KMS-11 (cell line): ENCODE measurements around the gene COL26A1.

Source experiments
- H2AFZ ChIP-seq: fragments of 200-600 bp; sonication (generic); 2 replicates; pipeline ENCODE4 v1.6.1; 2016; ENCODE audit warnings: antibody characterized with exemption, mixed run types, low read depth
- H3K27ac ChIP-seq: fragments of 200-600 bp; sonication (generic); 2 replicates; pipeline ENCODE4 v1.6.1; 2016; ENCODE audit warnings: mild to moderate bottlenecking, mixed run types
- H3K27me3 ChIP-seq: fragments of 200-600 bp; sonication (generic); 2 replicates; pipeline ENCODE4 v1.6.1; 2017; ENCODE audit warnings: mild to moderate bottlenecking, low read depth, mixed run types, moderate library complexity; ENCODE audit not compliant: insufficient read depth
- H3K36me3 ChIP-seq: fragments of 200-600 bp; sonication (generic); 2 replicates; pipeline ENCODE4 v1.6.1; 2017; ENCODE audit warnings: mild to moderate bottlenecking, mixed run types; ENCODE audit not compliant: insufficient read depth
- H3K4me1 ChIP-seq: fragments of 200-600 bp; sonication (generic); 2 replicates; pipeline ENCODE4 v1.6.1; 2016; ENCODE audit warnings: mild to moderate bottlenecking, low read depth, mixed run types; ENCODE audit not compliant: poor library complexity, severe bottlenecking
- H3K4me2 ChIP-seq: fragments of 200-600 bp; sonication (generic); 2 replicates; pipeline ENCODE4 v1.7.0; 2016; ENCODE audit warnings: mild to moderate bottlenecking, mixed run types
- H3K4me3 ChIP-seq: fragments of 200-600 bp; sonication (generic); IDR thresholded peaks from 2 replicates; pipeline ENCODE4 v1.6.1; 2017; ENCODE audit warnings: low read depth, low read length, mixed read lengths; ENCODE audit not compliant: insufficient read depth
- H3K79me2 ChIP-seq: fragments of 200-600 bp; sonication (generic); 2 replicates; pipeline ENCODE4 v1.6.1; 2016; ENCODE audit warnings: low read depth, mixed run types; ENCODE audit not compliant: insufficient read depth
- H3K9ac ChIP-seq: fragments of 200-600 bp; sonication (generic); 2 replicates; pipeline ENCODE4 v1.6.1; 2016; ENCODE audit warnings: mild to moderate bottlenecking, mixed run types
- H4K20me1 ChIP-seq: fragments of 200-600 bp; sonication (generic); 2 replicates; pipeline ENCODE4 v1.6.1; 2016; ENCODE audit warnings: mild to moderate bottlenecking, mixed run types; ENCODE audit not compliant: insufficient read depth
- TF ChIP-seq, protein P1 (sequence below): fragments of 200-600 bp; sonication (generic); conservative IDR thresholded peaks from 2 replicates; pipeline ENCODE4 v1.6.1; 2017; ENCODE audit warnings: low read depth, mild to moderate bottlenecking, antibody characterized with exemption, low read length, moderate library complexity, mixed read lengths

The COL26A1 gene

DNA sequence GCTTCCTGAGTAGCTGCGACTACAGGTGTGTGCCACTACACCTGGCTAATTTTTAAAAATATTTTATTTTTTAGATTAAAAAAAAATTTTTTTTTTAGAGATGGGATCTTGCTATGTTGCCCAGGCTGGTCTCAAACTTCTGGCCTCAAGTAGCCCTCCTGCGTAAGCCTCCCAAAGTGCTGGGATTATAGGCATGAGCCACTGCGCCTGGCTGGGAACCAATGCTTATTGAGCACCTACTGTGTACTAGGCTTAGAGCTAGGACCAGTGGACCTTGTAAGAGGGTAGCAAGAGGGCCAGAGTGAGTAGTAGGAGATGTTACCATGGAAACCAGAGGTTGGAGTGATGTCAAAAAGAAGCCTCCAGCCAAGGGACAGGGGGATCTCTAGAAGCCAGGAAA is 31.2 kb downstream of the COL26A1 start:
- Histone ChIP-seq H3K79me2 (no peaks in the 10 kb centered on the region), H4K20me1 (no peaks in the 10 kb centered on the region), H3K4me1 (no peaks in the 10 kb centered on the region), H3K27me3 (peaks cover 33% of the 10 kb centered on the region; the same call in 1 of the 2 replicates), H3K4me2 (no peak overlapping the region), H3K9ac (no peak overlapping the region), H3K36me3 (no peaks in the 10 kb centered on the region), H3K4me3 (no peak overlapping the region), H2AFZ (no peak overlapping the region), H3K27ac (no peak overlapping the region)
- TF ChIP-seq, protein P1, sequence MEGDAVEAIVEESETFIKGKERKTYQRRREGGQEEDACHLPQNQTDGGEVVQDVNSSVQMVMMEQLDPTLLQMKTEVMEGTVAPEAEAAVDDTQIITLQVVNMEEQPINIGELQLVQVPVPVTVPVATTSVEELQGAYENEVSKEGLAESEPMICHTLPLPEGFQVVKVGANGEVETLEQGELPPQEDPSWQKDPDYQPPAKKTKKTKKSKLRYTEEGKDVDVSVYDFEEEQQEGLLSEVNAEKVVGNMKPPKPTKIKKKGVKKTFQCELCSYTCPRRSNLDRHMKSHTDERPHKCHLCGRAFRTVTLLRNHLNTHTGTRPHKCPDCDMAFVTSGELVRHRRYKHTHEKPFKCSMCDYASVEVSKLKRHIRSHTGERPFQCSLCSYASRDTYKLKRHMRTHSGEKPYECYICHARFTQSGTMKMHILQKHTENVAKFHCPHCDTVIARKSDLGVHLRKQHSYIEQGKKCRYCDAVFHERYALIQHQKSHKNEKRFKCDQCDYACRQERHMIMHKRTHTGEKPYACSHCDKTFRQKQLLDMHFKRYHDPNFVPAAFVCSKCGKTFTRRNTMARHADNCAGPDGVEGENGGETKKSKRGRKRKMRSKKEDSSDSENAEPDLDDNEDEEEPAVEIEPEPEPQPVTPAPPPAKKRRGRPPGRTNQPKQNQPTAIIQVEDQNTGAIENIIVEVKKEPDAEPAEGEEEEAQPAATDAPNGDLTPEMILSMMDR = no peak

DNA sequence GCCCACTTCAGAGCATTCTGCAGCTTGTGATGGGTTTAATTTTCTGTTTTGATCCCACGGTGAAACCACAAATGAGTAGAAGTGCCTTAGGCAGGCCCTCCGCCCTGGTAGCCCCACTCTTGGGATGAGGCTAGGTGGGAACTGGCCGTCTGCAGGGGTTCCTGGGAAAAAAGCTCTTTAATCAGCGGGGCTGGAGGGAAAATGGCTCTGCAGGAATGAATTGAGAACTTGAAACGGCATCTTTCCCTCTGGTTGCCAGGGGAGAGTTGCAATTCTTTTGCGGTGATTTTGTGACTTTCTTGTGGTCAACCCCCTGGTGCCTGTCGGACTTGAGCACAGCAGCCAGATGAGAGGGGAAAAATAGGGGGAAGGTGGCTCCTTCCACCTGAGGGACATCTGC is 32.7 kb downstream of the COL26A1 start:
- H3K4me3 ChIP-seq = no peak overlapping the region
- H3K9ac ChIP-seq = no peak overlapping the region
- H3K4me2 ChIP-seq = no peak overlapping the region
- H3K36me3 ChIP-seq = no peaks in the 10 kb centered on the region
- H4K20me1 ChIP-seq = no peaks in the 10 kb centered on the region
- H3K27ac ChIP-seq = no peak overlapping the region
- no peak overlapping the region for H2AFZ ChIP-seq
- TF ChIP-seq, protein P1 = no peak
- H3K27me3 ChIP-seq = peaks cover 42% of the 10 kb centered on the region; the same call in 1 of the 2 replicates
- no peaks in the 10 kb centered on the region for H3K79me2 ChIP-seq
- H3K4me1 ChIP-seq = no peaks in the 10 kb centered on the region

DNA sequence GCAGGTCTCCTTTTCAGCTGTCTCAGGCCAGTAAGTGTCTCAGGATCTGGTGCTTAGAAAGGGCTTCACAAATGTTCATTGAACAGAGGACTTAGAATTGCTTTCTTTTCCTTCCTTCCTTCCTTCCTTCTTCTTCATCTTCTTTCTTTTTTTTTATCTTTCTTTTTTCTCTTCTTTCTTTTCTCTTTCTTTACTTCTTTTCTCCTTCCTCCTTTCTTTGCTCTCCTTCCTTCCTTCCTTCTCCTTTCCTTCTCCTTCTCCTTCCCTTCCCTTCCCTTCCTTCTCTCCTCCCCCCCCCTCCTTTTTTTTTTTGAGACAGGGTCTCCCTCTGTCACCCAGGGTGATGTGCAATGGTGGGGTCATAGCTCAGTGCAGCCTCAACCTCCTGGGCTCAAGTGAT is 34.6 kb downstream of the COL26A1 start:
- Histone ChIP-seq H3K36me3 (no peaks in the 10 kb centered on the region), H3K27me3 (peaks cover 58% of the 10 kb centered on the region), H4K20me1 (no peaks in the 10 kb centered on the region), H3K4me1 (no peaks in the 10 kb centered on the region), H3K4me2 (no peak overlapping the region), H3K79me2 (no peaks in the 10 kb centered on the region), H2AFZ (no peak overlapping the region), H3K27ac (no peak overlapping the region), H3K9ac (no peak overlapping the region), H3K4me3 (no peak overlapping the region)
- TF ChIP-seq, protein P1 = no peak

DNA sequence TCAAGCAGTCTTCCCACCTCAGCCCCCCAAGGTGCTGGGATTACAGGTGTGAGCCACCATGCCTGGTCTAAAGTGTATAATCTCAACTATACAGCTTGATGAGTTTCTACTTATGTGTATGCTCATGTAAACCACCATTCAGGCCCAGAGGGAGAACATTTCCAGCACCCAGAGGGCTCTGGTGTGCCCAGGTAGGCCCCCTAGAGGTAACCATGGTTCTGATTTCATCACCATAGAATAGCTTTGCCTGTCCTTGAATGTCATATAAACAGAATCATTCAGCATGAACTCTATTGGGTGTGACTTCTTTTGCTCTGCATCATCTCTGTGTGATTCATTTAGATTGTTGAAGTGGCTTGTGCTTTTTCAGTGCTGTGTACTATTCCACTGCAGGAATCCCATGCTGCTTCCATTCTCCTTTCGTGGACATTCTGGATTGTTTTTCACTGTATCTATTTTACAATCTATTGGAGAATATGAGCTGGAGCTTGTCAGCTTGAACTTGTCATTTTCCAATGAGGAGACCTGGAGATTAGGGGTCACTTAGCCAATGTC is 35.2 kb downstream of the COL26A1 start:
- Histone ChIP-seq H3K4me1 (no peaks in the 10 kb centered on the region), H3K36me3 (no peaks in the 10 kb centered on the region), H3K4me2 (no peak overlapping the region), H3K27ac (no peak overlapping the region), H3K4me3 (no peak overlapping the region), H4K20me1 (no peaks in the 10 kb centered on the region), H3K9ac (no peak overlapping the region), H3K79me2 (no peaks in the 10 kb centered on the region), H3K27me3 (peaks cover 63% of the 10 kb centered on the region), H2AFZ (no peak overlapping the region)
- TF ChIP-seq, protein P1 = no peak
